Osteocyte (in vitro differentiated cells): Measurements from ENCODE around the gene ZNF778. TPM values are rescaled to one million over a fixed set of nuclear protein-coding genes. Genes with fewer than 3 reads are reported as not detected.
"Not testable (repeated sequence)": the region's sequence is repeated elsewhere in the genome, so short reads cannot be mapped to it uniquely, and the experiment has no call there.

Experiments used
- DNase-seq: peaks from one replicate; pipeline ENCODE4 v3.0.0; 2021; ENCODE audit warnings: mixed read lengths; ENCODE audit not compliant: unreplicated experiment; ENCODE audit errors: extremely low spot score
- H3K27ac Mint-ChIP-seq: one replicate; pipeline ENCODE4 v1.8.0; 2021; ENCODE audit warnings: mild to moderate bottlenecking, mixed read lengths; ENCODE audit not compliant: unreplicated experiment
- H3K27me3 Mint-ChIP-seq: one replicate; pipeline ENCODE4 v1.8.0; 2021; ENCODE audit warnings: mixed read lengths; ENCODE audit not compliant: unreplicated experiment
- H3K36me3 Mint-ChIP-seq: one replicate; pipeline ENCODE4 v1.8.0; 2021; ENCODE audit warnings: mixed read lengths; ENCODE audit not compliant: unreplicated experiment
- H3K4me1 Mint-ChIP-seq: one replicate; pipeline ENCODE4 v1.8.0; 2021; ENCODE audit warnings: mixed read lengths; ENCODE audit not compliant: unreplicated experiment
- H3K4me3 Mint-ChIP-seq: one replicate; pipeline ENCODE4 v1.8.0; 2021; ENCODE audit warnings: mild to moderate bottlenecking, moderate library complexity, mixed read lengths; ENCODE audit not compliant: unreplicated experiment
- H3K9me3 Mint-ChIP-seq: one replicate; pipeline ENCODE4 v1.8.0; 2021; ENCODE audit warnings: mixed read lengths; ENCODE audit not compliant: unreplicated experiment
- CTCF ChIP-seq: fragments of 200-600 bp; sonication (generic); IDR thresholded peaks from 2 replicates; pipeline ENCODE4 v1.5.0; 2021; ENCODE audit warnings: antibody characterized with exemption, mild to moderate bottlenecking, moderate library complexity
- total RNA-seq: library from RNA; stranded (reverse); gene quantifications from 2 replicates; pipeline ENCODE4 v1.2.1, GENCODE V29; 2021

ZNF778 gene
- total RNA-seq, 1 donor from 2014 or later: 10.5 TPM

GRCh38 chr16:89187032-89187769 is 30.3 kb upstream of the ZNF778 start:
- no peak for TF ChIP-seq CTCF
- H3K4me3 Mint-ChIP-seq: no peak overlapping the region
- no peaks in the 10 kb centered on the region for H3K9me3 Mint-ChIP-seq
- no peak for DNase-seq
- H3K27ac Mint-ChIP-seq: no peak overlapping the region
- no peaks in the 10 kb centered on the region for H3K36me3 Mint-ChIP-seq
- H3K27me3 Mint-ChIP-seq: no peaks in the 10 kb centered on the region
- no peaks in the 10 kb centered on the region for H3K4me1 Mint-ChIP-seq

DNA sequence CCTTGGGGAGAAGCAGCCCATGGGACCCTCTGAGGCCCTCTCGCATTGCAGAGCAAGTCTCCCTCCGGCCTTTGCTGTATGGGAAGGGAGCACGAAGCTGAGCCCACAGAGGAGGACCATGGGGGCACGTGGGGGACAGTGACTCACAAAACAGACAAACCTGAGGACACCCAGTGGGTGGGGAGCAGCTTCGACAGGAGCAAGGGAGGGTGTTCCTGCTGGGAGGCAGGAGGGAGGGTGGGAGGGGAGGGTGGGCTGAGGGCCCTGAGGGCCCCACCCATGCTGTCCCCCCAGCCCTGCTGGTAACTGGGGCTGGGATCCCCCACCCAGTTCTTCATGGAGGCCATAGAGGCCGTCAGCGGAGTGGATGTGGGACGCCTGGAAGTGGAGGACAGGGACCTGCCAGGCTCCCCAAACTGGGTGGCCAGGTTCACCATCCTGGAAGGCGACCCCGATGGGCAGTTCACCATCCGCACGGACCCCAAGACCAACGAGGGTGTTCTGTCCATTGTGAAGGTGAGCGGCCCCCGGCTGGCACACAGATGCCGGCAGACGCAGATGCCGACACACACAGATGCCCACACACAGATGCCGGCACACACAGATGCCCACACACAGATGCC is 29.6 kb upstream of the ZNF778 start:
- no peak overlapping the region for H3K27ac Mint-ChIP-seq
- H3K27me3 Mint-ChIP-seq: no peaks in the 10 kb centered on the region

DNA sequence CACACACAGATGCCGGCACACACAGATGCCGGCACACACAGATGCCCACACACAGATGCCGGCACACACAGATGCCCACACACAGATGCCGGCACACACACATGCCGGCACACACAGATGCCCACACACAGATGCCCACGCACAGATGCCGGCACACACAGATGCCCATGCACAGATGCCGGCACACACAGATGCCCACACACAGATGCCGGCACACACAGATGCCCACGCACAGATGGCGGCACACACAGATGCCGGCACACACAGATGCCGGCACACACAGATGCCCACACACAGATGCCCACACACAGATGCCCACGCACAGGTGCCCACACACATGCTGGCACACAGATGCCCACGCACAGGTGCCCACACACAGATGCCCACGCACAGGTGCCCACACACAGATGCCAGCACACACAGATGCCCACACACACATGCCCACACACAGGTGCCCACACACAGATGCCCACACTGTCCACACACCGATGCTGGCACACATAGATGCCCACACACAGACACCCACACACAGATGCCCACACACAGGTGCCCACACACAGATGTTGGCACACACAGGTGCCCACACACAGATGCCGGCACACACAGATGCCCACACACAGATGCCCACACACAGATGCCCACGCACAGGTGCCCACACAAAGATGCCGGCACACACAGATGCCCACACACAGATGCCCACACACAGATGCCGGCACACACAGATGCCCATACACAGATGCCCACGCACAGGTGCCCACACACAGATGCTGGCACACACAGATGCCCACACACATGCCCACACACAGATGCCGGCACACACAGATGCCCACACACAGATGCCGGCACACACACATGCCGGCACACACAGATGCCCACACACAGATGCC is 28.8 kb upstream of the ZNF778 start:
- not testable (repeated sequence) for H3K27me3 Mint-ChIP-seq, H3K9me3 Mint-ChIP-seq, H3K27ac Mint-ChIP-seq, DNase-seq, H3K36me3 Mint-ChIP-seq, H3K4me1 Mint-ChIP-seq, H3K4me3 Mint-ChIP-seq

More for the DNA sequence above, 29.6 kb upstream of the ZNF778 start:
- H3K4me1 Mint-ChIP-seq: no peaks in the 10 kb centered on the region
- TF ChIP-seq CTCF: no peak
- H3K4me3 Mint-ChIP-seq: no peak overlapping the region
- no peak for DNase-seq
- H3K36me3 Mint-ChIP-seq: no peaks in the 10 kb centered on the region
- no peaks in the 10 kb centered on the region for H3K9me3 Mint-ChIP-seq

- no peak for TF ChIP-seq CTCF
- Mint-ChIP-seq H3K9me3 (no peaks in the 10 kb centered on the region), H3K27me3 (no peaks in the 10 kb centered on the region), H3K36me3 (no peaks in the 10 kb centered on the region), H3K4me1 (no peaks in the 10 kb centered on the region), H3K27ac (no peak overlapping the region), H3K4me3 (no peak overlapping the region)
- no peak for DNase-seq
These were observed 28.0 kb upstream of the ZNF778 start for GRCh38 chr16:89189358-89190025.

GRCh38 chr16:89190150-89190958 is 27.1 kb upstream of the ZNF778 start:
- H3K4me1 Mint-ChIP-seq: no peaks in the 10 kb centered on the region
- TF ChIP-seq CTCF: no peak
- H3K9me3 Mint-ChIP-seq: no peaks in the 10 kb centered on the region
- DNase-seq: no peak
- H3K4me3 Mint-ChIP-seq: no peak overlapping the region
- H3K27ac Mint-ChIP-seq: no peak overlapping the region
- H3K27me3 Mint-ChIP-seq: no peaks in the 10 kb centered on the region
- H3K36me3 Mint-ChIP-seq: no peaks in the 10 kb centered on the region
